22Rv1 (cell line): Measurements from ENCODE around the gene GDF7.

Experiments used
- CTCF ChIP-seq: fragments of 450-650 bp; IDR thresholded peaks from 2 replicates; pipeline ENCODE4 v1.5.1; 2017; ENCODE audit warnings: mild to moderate bottlenecking
- ZFX ChIP-seq: fragments of 450-650 bp; IDR thresholded peaks from 2 replicates; pipeline ENCODE4 v1.6.1; 2017; ENCODE audit warnings: antibody characterized with exemption, borderline replicate concordance

GRCh38 chr2:20640411-20641122 is 26.4 kb upstream of the GDF7 start:
- TF ChIP-seq CTCF, result no peak
- TF ChIP-seq ZFX, result no peak
